Measurements from ENCODE around the gene CNKSR1. TPM values are rescaled to one million over a fixed set of nuclear protein-coding genes. Genes with fewer than 3 reads are reported as not detected.
A peak's percentile ranks its signal among the peaks of the same experiment; 100 is the strongest.

The CNKSR1 gene
- total and polyA plus RNA-seq, 8 donors, result 15.8 to 32.9 (median 22.5) TPM

DNA sequence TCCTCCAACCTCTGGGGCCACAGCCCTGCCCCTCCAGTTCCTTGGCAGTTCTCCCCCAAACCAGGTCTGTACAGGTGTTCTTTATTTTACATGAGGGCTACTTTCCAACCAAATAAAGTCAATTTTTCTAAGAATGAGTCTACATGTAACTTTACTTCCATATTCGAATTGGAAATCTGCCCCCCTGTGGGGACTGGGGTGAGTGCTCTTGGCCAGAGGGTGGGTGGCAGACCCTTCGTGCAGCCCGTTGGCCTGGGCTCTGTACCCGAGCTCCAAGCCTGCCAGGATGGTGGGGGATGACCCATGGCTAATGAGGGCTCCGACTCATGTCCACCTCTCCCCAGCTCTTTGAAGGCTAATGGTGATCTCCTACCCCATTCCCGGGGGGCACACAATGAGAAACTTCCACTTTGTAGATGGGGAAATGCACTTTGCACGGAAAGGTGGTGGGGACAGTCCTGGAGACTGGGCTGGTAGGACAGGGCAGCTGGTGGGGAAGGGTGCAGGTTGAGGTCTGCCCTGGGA, 12.5 kb downstream of the CNKSR1 start:
- DNase-seq (no peak), ATAC-seq (no peak)
- H3K27me3 ChIP-seq, result no peaks in the 10 kb centered on the region
- intact Hi-C loops (cut with DNase I), result no loop called here
- TF ChIP-seq, protein P1, sequence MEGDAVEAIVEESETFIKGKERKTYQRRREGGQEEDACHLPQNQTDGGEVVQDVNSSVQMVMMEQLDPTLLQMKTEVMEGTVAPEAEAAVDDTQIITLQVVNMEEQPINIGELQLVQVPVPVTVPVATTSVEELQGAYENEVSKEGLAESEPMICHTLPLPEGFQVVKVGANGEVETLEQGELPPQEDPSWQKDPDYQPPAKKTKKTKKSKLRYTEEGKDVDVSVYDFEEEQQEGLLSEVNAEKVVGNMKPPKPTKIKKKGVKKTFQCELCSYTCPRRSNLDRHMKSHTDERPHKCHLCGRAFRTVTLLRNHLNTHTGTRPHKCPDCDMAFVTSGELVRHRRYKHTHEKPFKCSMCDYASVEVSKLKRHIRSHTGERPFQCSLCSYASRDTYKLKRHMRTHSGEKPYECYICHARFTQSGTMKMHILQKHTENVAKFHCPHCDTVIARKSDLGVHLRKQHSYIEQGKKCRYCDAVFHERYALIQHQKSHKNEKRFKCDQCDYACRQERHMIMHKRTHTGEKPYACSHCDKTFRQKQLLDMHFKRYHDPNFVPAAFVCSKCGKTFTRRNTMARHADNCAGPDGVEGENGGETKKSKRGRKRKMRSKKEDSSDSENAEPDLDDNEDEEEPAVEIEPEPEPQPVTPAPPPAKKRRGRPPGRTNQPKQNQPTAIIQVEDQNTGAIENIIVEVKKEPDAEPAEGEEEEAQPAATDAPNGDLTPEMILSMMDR (IDR thresholded peaks at IDR 0.05), result no peak
- H3K27ac ChIP-seq, result no peak overlapping the region
- H3K9me3 ChIP-seq, result no peaks in the 10 kb centered on the region
- peaks cover 0 to 16% of the 10 kb centered on the region in 2 donors for H3K36me3 ChIP-seq
- no peak overlapping the region for H3K4me3 ChIP-seq
- no peaks in the 10 kb centered on the region for H3K4me1 ChIP-seq

DNA sequence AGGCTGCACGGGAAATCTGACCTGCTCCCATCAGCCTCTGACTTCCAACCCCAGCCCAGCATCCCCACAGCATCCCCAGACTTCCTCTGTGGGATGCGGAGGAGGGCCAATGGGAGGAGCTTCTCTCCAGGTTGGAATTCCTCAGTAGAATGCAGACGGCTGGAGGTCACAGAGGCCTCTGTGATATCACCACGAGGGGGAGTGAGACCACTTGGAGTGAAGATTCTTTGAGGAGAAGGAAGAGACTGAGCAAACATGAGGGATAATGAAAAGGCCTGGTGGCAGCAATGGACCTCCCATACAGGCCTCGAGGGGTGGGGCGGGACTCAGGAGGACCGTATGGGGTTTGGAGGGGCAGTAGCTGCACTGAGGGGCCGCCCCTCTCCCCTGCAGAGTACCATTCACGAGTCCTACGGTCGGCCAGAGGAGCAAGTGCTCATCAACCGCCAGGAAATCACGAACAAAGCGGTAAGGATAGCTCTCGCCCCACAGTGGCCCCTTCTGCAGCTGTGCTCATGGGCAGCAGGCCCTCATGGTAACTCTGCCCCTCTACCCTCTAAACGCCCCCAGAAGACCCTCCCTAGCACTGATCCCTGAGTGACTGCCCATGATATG, 13.2 kb downstream of the CNKSR1 start, which contains the start of gene CATSPER4:
CATSPER4 (plus strand) TSS at position 230 of the 615 bp plus-strand sequence; CDS start at position 256, 26 bp downstream.
- Histone ChIP-seq H3K27me3 (no peaks in the 10 kb centered on the region), H3K36me3 (peaks cover 0 to 16% of the 10 kb centered on the region in 2 donors), H3K27ac (no peak within 1 kb of the TSS), H3K4me3 (no peak within 1 kb of the TSS), H3K4me1 (no peaks in the 10 kb centered on the region), H3K9me3 (no peaks in the 10 kb centered on the region)
- intact Hi-C loops (cut with DNase I), result no loop called here
- DNase-seq, result no peak
- TF ChIP-seq, protein P1 (IDR thresholded peaks at IDR 0.05), result no peak
- ATAC-seq, result peak; percentile 21

DNA sequence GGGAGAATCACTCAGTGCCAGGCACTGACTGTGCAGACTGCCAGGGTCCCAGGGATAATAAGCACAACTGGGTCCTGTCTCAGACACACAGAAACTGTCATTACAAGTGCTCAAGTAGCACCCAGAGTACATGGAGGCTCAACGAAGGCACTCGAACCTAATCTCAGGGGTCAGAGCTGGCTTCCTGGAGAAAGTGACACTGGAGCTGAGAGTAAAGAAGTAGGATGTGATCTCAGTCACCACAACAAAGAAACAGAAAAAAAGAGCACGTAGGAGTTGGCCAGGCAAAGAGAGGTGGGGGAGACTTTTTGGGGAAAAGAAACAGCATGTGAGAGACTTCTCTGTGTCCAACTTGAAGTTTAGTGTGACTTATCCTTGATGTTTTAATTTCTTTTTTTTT, 14.4 kb downstream of the CNKSR1 start:
- H3K27ac ChIP-seq, result no peak overlapping the region
- H3K4me1 ChIP-seq, result no peaks in the 10 kb centered on the region
- no peak for ATAC-seq
- H3K36me3 ChIP-seq, result peaks cover 0 to 11% of the 10 kb centered on the region in 2 donors
- TF ChIP-seq, protein P1 (IDR thresholded peaks at IDR 0.05), result no peak
- no peaks in the 10 kb centered on the region for H3K27me3 ChIP-seq
- intact Hi-C loops (cut with DNase I), result no loop called here
- no peak for DNase-seq
- H3K9me3 ChIP-seq, result no peaks in the 10 kb centered on the region
- no peak overlapping the region for H3K4me3 ChIP-seq

DNA sequence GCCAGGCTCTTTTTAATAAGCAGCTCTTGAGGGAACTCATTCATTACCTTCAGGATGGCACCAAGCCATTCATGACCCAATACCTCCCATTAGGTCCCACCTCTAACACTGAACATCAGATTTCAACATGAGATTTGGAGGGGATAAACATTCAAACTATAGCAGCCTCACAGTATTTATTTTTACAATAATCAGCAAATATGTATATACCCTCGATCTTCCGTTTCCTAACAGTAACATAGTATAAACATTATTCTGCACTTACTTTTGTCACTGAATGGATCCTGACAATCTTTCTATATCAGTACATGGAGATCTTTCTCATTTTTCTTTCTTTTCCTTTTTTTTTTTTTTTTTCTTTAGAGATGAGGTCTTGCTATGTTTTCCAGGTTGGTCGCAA, 18.5 kb downstream of the CNKSR1 start:
- no peaks in the 10 kb centered on the region for H3K9me3 ChIP-seq

DNA sequence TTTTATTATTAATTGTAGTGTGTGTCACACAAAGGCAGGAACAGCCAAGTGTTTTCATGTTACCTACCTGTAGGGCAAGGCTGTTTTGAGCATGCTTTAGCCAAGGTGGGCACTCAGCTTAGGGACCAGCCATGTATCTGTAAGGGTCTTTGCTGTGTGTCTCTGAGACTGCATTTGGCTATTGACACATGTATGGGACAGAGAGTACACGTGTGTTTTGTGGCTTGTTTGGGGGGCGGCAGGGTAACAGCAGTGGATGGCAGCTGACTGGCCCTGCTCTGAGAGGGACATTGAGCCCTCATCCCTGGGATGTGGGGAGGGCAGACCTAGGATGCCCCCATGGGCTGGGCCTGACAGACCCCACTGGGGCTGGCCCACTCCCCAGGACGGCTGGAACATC, 20.0 kb downstream of the CNKSR1 start:
- Histone ChIP-seq H3K27me3 (no peaks in the 10 kb centered on the region), H3K4me1 (peaks cover 0 to 14% of the 10 kb centered on the region in 2 donors), H3K27ac (no peak overlapping the region), H3K36me3 (no peaks in the 10 kb centered on the region), H3K9me3 (no peaks in the 10 kb centered on the region), H3K4me3 (no peak overlapping the region)
- TF ChIP-seq, protein P1 (IDR thresholded peaks at IDR 0.05), result no peak
- DNase-seq (no peak), ATAC-seq (no peak)
- intact Hi-C loops (cut with DNase I), result no loop called here

More for the DNA sequence above, 18.5 kb downstream of the CNKSR1 start:
- DNase-seq, result no peak
- TF ChIP-seq, protein P1 (IDR thresholded peaks at IDR 0.05), result no peak
- Histone ChIP-seq H3K4me1 (peaks cover 0 to under 1% of the 10 kb centered on the region in 2 donors), H3K36me3 (no peaks in the 10 kb centered on the region), H3K27me3 (no peaks in the 10 kb centered on the region), H3K4me3 (no peak overlapping the region), H3K27ac (no peak overlapping the region)
- intact Hi-C loops (cut with DNase I), result no loop called here
- ATAC-seq, result no peak

Measured in left lung (tissue), 10 donors.